GM10266 (cell line): ENCODE results near the gene CPB2.

Source experiments
- DNase-seq: peaks from one replicate; pipeline ENCODE4 v3.0.0; 2012; ENCODE audit errors: extremely low spot score
- TF ChIP-seq, protein P1 (sequence below): IDR thresholded peaks from 2 replicates; pipeline ENCODE4 v1.5.1; 2012; ENCODE audit warnings: mild to moderate bottlenecking, low read depth; ENCODE audit not compliant: control insufficient read depth, insufficient read depth; ENCODE audit errors: missing control alignments

CPB2 gene

DNA sequence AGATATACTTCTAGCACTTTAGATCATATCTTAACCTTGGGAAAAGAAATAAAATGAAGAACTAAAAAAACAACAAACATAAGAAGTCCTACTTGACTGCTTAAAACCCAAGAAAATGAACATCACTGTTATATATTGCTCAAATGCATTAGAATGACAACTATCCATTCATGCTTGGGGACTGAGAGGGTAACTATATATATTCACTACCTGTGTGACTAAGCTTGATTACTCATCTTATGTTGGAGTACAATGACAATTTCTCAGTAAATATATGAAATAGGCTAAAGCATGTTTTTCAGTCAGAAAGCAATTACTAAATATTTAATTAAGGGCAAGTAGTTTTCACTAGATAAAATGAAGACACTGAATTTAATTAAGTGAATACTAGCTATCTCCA is 92.4 kb downstream of the CPB2 start:
- TF ChIP-seq, protein P1, sequence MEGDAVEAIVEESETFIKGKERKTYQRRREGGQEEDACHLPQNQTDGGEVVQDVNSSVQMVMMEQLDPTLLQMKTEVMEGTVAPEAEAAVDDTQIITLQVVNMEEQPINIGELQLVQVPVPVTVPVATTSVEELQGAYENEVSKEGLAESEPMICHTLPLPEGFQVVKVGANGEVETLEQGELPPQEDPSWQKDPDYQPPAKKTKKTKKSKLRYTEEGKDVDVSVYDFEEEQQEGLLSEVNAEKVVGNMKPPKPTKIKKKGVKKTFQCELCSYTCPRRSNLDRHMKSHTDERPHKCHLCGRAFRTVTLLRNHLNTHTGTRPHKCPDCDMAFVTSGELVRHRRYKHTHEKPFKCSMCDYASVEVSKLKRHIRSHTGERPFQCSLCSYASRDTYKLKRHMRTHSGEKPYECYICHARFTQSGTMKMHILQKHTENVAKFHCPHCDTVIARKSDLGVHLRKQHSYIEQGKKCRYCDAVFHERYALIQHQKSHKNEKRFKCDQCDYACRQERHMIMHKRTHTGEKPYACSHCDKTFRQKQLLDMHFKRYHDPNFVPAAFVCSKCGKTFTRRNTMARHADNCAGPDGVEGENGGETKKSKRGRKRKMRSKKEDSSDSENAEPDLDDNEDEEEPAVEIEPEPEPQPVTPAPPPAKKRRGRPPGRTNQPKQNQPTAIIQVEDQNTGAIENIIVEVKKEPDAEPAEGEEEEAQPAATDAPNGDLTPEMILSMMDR = no peak
- no peak for DNase-seq

DNA sequence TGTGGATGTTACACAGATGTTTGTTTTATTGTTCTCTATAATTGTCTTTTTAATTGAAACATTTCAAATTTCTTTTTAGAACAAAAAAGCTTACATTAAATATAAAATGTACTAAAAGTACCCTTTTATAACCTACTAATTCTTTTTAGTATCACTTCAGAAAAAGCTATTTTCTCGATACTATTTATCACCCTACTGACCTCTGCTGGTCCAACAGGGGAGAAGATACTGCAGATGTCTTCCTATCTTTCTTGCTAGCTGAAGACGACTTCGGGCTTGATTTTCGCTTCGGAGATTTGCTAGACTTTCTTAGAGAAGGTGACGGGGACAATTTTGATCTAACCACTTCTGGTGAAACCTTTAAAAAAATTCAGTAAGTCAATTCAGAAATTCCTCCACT is 94.7 kb downstream of the CPB2 start:
- TF ChIP-seq, protein P1 = peak; percentile 6
- no peak for DNase-seq

GRCh38 chr13:46008631-46009030 is 96.2 kb downstream of the CPB2 start:
- TF ChIP-seq, protein P1 = no peak
- no peak for DNase-seq

DNA sequence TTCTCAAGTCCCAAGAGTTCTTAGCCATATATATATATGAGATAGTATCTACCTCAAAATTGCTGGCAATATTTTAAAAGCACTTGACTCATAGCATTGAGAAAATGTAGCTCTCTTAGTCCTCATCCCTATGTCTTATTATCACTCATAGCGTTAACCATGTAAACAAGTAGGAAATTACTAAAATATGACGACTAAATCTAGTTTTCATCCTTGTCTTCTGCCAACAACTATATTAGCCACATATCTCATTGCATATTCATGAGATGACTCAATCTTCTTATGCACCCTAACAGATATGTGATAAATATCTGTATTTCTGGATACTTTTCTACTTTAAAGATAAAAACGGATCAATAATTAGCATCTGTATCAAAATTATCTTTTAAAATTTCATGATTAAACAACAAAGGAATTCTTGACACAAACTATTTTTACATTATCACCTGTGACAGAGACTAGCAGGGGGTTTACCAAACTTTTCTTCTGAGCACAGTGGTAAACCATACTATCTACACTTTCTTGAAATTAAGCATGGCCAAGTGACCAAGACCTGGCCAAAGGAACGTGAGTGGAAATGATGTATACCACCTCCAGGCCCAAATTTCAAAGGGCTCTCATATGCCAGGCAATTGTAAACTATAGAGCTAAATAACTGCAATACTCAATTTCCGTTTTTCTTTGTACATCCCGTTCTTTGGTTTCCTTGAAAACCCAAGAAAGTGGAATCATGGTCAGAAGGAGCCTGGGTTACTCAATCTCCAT is 98.0 kb downstream of the CPB2 start:
- TF ChIP-seq, protein P1 = no peak
- no peak for DNase-seq

DNA sequence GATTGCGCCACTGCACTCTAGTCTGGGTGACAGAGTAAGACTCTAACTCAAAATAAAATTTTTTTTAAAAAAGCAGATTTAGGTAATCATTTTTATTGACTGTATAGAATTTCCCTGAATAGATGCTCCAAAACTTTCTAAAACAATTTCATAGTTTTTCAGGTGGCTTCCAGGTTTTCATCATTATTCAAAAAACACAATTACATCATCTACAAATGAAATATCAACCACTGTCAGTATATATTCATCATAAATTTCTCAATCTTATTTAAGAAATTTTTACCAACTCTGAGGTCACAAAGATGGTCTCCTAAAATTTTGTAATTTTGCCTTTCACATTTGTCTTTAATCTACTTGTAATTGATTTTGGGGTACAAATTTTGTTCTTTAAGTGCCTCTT is 100.3 kb downstream of the CPB2 start:
- no peak for DNase-seq
- TF ChIP-seq, protein P1 = no peak
